ENCODE measurements around the gene PIK3CA. TPM values are rescaled to one million over a fixed set of nuclear protein-coding genes. Genes with fewer than 3 reads are reported as not detected.

The PIK3CA gene
- total and polyA plus RNA-seq, 9 donors = 8.9 to 29.7 (median 20.2) TPM

GRCh38 chr3:179133575-179133974, 14.6 kb upstream of the PIK3CA start:
- Histone ChIP-seq H3K4me3 (no peak overlapping the region), H3K27me3 (no peaks in the 10 kb centered on the region), H3K9me3 (no peaks in the 10 kb centered on the region), H3K27ac (no peak overlapping the region), H3K4me1 (ENCODE audit: insufficient read depth) (no peaks in the 10 kb centered on the region), H3K36me3 (no peaks in the 10 kb centered on the region)
- DNase-seq = no peak
- 42 to 95% (median 92%) methylated on average over 1 of the region's 1 CpG for WGBS, 3 donors
- intact Hi-C loops (cut with DNase I) = no loop called here
- TF ChIP-seq POLR2A (IDR thresholded peaks at IDR 0.05) (no peak), CTCF (IDR thresholded peaks at IDR 0.05) (no peak), EP300 (IDR thresholded peaks at IDR 0.05) (no peak)

- intact Hi-C loops (cut with DNase I) = loop anchor here in 1 of 4 donors (2.0 kb wide), 1 partner anchor 21 kb away; no protein-coding TSS in a partner anchor
- H3K4me3 ChIP-seq = no peak overlapping the region
- H3K4me1 ChIP-seq (ENCODE audit: insufficient read depth) = no peaks in the 10 kb centered on the region
- no peaks in the 10 kb centered on the region for H3K27me3 ChIP-seq
- TF ChIP-seq CTCF (IDR thresholded peaks at IDR 0.05) (no peak), EP300 (IDR thresholded peaks at IDR 0.05) (no peak), POLR2A (IDR thresholded peaks at IDR 0.05) (no peak)
- no peak for DNase-seq
- H3K36me3 ChIP-seq = no peaks in the 10 kb centered on the region
- 84 to 87% (median 85%) methylated on average over 1 of the region's 1 CpG for WGBS, 3 donors
- no peak overlapping the region for H3K27ac ChIP-seq
- H3K9me3 ChIP-seq = no peaks in the 10 kb centered on the region
Measured at GRCh38 chr3:179136195-179136594, 12.0 kb upstream of the PIK3CA start.

GRCh38 chr3:179141890-179142289, 6.3 kb upstream of the PIK3CA start:
- H3K27ac ChIP-seq = no peak overlapping the region
- H3K4me1 ChIP-seq (ENCODE audit: insufficient read depth) = no peaks in the 10 kb centered on the region
- no peaks in the 10 kb centered on the region for H3K36me3 ChIP-seq
- H3K9me3 ChIP-seq = no peaks in the 10 kb centered on the region
- TF ChIP-seq POLR2A (IDR thresholded peaks at IDR 0.05) = no peak
- no peak for TF ChIP-seq CTCF (IDR thresholded peaks at IDR 0.05)
- no peak for TF ChIP-seq EP300 (IDR thresholded peaks at IDR 0.05)
- intact Hi-C loops (cut with DNase I) = no loop called here
- no peak for DNase-seq
- WGBS, 3 donors = 86 to 88% (median 87%) methylated on average over 4 of the region's 4 CpGs
- no peaks in the 10 kb centered on the region for H3K27me3 ChIP-seq
- no peak overlapping the region for H3K4me3 ChIP-seq

- H3K36me3 ChIP-seq = no peaks in the 10 kb centered on the region
- DNase-seq = peak in 1 of 5 donors; percentile 30
- intact Hi-C loops (cut with DNase I) = loop anchor here in 3 of 4 donors (5.0 kb wide), 3 partner anchors 35 to 175 kb away; partner anchors contain the start of gene ZNF639 (in 2 of the 3)
- peak overlapping the region; percentile 9 to 96 for H3K27ac ChIP-seq
- 0 to 2% (median 0%) methylated on average over 16 of the region's 16 CpGs for WGBS, 3 donors
- no peaks in the 10 kb centered on the region for H3K9me3 ChIP-seq
- peak overlapping the region; percentile 91 for H3K4me3 ChIP-seq
- peaks cover 4% of the 10 kb centered on the region for H3K4me1 ChIP-seq (ENCODE audit: insufficient read depth)
- no peaks in the 10 kb centered on the region for H3K27me3 ChIP-seq
- TF ChIP-seq CTCF (IDR thresholded peaks at IDR 0.05) (peak; percentile 54 to 72 (median 67)), POLR2A (IDR thresholded peaks at IDR 0.05) (no peak), EP300 (IDR thresholded peaks at IDR 0.05) (no peak)
Measured at GRCh38 chr3:179146911-179147513, 1.1 kb upstream of the PIK3CA start.

Measured in ovary (tissue), 9 donors.